ENCODE results near the gene UBE2E2. TPM values are rescaled to one million over a fixed set of nuclear protein-coding genes. Genes with fewer than 3 reads are reported as not detected.

Gene UBE2E2
- polyA plus RNA-seq, 3 donors = 49.3 to 57.2 (median 56.7) TPM

GRCh38 chr3:23238578-23238977 lies 35.5 kb downstream of the UBE2E2 start:
- DNase-seq = no peak

- DNase-seq = no peak
Measured at GRCh38 chr3:23239211-23240068, 36.3 kb downstream of the UBE2E2 start.

- DNase-seq = no peak
Measured at GRCh38 chr3:23240171-23240785, 37.2 kb downstream of the UBE2E2 start.

- no peak for DNase-seq
Measured at GRCh38 chr3:23241256-23241655, 38.1 kb downstream of the UBE2E2 start.

GRCh38 chr3:23242106-23242505 lies 39.0 kb downstream of the UBE2E2 start:
- no peak for DNase-seq

GRCh38 chr3:23244324-23245041 lies 41.4 kb downstream of the UBE2E2 start:
- DNase-seq = no peak

- no peak for DNase-seq
Measured at GRCh38 chr3:23246651-23247050, 43.5 kb downstream of the UBE2E2 start.

GRCh38 chr3:23248594-23249131 lies 45.5 kb downstream of the UBE2E2 start:
- no peak for DNase-seq

- no peak for DNase-seq
Measured at GRCh38 chr3:23249961-23250360, 46.8 kb downstream of the UBE2E2 start.

- no peak for DNase-seq
Measured at GRCh38 chr3:23252122-23252521, 49.0 kb downstream of the UBE2E2 start.

- DNase-seq = no peak
Measured at GRCh38 chr3:23253214-23253613, 50.1 kb downstream of the UBE2E2 start.

- DNase-seq = no peak
Measured at GRCh38 chr3:23254282-23254681, 51.2 kb downstream of the UBE2E2 start.

- no peak for DNase-seq
Measured at GRCh38 chr3:23254835-23255234, 51.7 kb downstream of the UBE2E2 start.

- no peak for DNase-seq
Measured at GRCh38 chr3:23256741-23257435, 53.8 kb downstream of the UBE2E2 start.

GRCh38 chr3:23258110-23258509 lies 55.0 kb downstream of the UBE2E2 start:
- no peak for DNase-seq

- no peak for DNase-seq
Measured at GRCh38 chr3:23259515-23259914, 56.4 kb downstream of the UBE2E2 start.

GRCh38 chr3:23262766-23263165 lies 59.6 kb downstream of the UBE2E2 start:
- DNase-seq = no peak

GRCh38 chr3:23263796-23264195 lies 60.7 kb downstream of the UBE2E2 start:
- DNase-seq = no peak

- no peak for DNase-seq
Measured at GRCh38 chr3:23264413-23264812, 61.3 kb downstream of the UBE2E2 start.

- no peak for DNase-seq
Measured at GRCh38 chr3:23270423-23270822, 67.3 kb downstream of the UBE2E2 start.

GRCh38 chr3:23271876-23272741 lies 69.0 kb downstream of the UBE2E2 start:
- no peak for DNase-seq

All from renal pelvis (tissue), 4 donors.